Mammary epithelial cell (primary cell): ENCODE measurements around the gene SLC9A4.

Experiments used
- CTCF ChIP-seq, 2 donors: IDR thresholded peaks in 1 of 2; conservative IDR thresholded peaks in 1 of 2; 2 replicates each; pipeline ENCODE4 v1.5.1; 2011 to 2012; ENCODE audit warnings: inconsistent platforms in 2 of 2, low read length in 2 of 2, mild to moderate bottlenecking in 2 of 2, control low read depth in 1 of 2, low read depth in 1 of 2; ENCODE audit not compliant: insufficient read depth in 1 of 2; ENCODE audit errors: extremely low read depth in 1 of 2
- EZH2 ChIP-seq: IDR thresholded peaks from 2 replicates; pipeline ENCODE4 v1.6.1; 2012; ENCODE audit warnings: low read length, inconsistent platforms, borderline replicate concordance

- TF ChIP-seq EZH2 = no peak
- no peak for TF ChIP-seq CTCF (conservative IDR thresholded peaks at IDR 0.05 in 1 of 2, IDR thresholded peaks at IDR 0.05 in 1 of 2; ENCODE audit: extremely low read depth in 1 of 2, insufficient read depth in 1 of 2, low read depth in 1 of 2, low read length in 2 of 2)
Observed at GRCh38 chr2:102463160-102463559, 9.9 kb upstream of the SLC9A4 start.
